HG02884 (cell line): ENCODE measurements around the gene FSTL3.

Source experiments
- ATAC-seq: cut with Tn5 transposase; IDR thresholded peaks from one replicate; pipeline ENCODE4 v1.9.1; 2021; ENCODE audit warnings: mild to moderate bottlenecking, moderate library complexity; ENCODE audit not compliant: unreplicated experiment

The FSTL3 gene

DNA sequence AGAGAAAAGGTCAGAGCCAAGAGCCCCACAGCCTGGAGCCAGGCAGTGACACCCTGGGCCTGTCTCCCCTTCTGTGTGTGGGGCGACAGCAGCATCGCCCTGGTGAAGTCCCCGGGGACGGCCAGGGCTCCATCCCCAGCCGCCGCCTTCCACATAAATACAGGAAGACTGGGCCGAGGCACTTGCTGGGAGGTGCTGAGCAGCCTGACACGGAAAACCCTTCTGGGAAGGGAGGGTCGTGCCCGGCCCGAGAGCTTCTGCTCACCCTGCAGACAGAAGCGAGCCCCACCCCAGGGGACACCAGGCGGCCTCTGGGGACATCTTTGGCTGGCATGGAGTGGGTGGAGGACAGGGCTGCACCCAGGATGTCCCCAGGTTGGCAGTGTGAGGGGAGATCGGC, 31.4 kb upstream of the FSTL3 start:
- no peak for ATAC-seq

DNA sequence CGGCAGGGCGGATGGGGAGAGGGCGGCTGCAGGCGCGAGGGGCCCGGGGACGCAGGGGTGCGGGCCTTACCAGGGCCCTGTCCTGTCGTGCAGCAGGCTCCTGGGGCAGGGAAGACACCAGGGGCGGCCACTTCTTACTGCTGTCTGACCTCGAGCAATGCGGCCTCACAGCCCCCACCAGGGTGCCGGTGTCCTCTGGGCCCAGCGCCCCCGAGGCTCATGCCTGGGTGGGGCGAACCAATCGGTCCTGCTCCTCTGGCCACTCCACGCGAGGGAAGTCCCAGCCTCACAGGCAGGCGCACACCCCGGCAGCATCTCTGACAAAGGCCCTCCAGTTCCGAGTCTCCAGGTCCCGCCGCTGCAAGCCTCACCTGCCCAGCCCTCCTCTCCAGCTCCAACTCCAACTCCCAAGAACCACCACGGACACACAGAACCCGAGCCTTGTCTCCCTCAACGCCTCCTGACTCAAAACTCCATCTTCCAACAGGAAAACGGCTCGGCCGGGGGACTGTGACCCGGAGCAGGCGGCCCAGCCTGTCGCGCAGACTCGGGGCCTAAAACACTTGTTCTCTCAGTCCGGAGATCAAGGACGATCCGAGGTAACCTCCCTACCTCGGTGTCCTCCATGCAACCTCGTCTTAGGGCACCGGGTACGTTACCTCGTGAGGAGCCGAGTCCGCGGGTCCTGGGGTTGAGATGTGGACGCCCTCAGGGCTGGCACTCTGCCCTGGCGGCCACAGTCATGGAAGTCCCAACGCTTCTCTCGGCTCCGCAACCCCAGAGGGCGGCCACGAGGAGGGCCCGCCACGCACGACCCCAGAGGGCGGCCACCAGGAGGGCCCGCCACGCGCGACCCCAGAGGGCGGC, 30.0 kb upstream of the FSTL3 start:
- no peak for ATAC-seq

DNA sequence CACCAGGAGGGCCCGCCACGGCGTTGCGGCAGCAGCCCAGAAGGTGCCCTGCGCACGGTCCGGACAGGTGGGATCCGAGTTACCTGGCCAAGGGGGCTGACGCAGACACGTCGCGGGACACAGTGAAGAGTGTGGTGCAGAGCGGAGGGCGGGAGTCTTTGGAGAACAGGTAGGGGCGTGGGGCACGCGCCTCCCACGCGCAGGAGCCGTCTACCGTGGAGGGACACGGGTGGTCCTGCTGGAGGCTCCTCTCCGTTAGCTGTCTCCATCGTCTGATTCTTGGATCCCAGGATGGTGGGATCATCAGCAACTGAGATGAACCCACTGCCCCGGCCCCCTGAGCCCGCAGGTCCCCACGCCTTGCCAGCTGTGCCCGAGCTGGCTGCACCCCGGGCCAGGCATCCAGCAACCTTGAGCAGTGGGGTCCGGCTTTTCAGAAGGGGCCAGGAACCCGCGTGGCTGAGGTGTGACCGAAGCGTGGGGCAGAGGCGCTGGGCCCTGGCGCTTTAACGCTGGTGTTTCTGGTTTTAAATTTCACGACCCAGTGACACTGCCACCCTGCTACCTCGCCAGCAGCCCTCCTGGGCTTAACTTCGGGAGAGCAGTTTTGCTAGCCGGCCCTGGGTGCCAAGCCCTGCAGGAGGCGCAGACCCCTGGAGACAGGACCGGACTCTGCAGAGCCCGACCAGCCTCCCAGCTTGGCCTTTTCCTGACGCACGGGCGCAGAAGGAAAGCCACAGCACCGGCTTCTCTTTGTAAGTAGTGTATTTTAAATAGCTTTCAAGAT, 29.2 kb upstream of the FSTL3 start:
- no peak for ATAC-seq

DNA sequence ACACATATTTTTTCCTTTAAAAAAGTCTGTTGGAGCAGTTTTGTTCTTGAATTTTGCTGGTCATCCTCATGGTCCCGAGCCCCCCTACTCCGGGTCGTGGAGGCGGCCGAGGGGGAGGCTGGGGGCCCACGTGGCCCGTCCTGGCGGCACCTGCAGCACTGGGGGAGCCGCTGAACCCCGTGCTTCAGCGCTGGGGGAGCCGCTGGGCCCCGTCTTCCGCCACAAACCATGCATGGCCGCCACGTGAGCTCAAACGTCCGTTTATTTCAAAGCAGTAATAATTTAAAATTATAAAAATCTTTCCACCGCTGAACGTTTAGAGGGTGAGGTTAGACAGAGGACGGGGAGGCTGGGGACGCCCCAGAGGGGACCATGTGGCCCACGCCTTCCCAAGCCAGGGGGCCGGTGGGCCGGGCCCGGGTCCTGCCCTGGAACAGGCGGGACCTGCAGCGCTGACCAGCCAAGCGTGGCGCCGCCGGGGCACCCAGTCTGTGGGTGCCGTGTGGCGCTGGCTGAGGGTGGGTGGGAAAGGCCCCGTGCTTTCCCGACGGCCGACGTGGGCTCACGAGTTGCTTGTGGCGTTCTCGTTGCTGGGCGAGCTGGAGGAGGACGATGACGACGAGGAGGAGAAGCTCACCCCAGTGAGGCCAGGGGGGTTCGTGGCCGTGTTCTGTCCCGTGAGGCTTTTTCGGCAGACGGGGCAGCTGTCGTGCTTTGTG, 28.5 kb upstream of the FSTL3 start:
- ATAC-seq = no peak

DNA sequence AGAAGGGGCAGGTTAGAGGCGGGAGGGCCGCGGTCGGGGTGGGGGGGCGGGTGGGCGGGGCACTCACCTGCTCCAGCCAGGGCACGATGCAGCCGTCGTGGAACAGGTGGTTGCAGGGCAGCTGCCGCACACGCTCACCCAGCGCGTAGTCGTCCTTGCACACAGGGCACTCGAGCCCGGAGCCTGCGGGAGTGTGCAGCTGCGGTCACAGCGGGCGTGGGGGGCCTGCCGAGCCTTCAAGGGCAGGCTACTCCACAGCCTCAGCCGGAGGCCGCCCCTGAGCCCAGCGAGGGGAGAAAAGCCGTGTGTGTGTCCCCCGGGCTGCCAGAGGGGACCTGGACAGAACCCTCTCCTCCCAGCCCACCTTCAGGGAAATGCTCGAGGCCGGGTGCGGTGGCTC, 27.9 kb upstream of the FSTL3 start:
- no peak for ATAC-seq

DNA sequence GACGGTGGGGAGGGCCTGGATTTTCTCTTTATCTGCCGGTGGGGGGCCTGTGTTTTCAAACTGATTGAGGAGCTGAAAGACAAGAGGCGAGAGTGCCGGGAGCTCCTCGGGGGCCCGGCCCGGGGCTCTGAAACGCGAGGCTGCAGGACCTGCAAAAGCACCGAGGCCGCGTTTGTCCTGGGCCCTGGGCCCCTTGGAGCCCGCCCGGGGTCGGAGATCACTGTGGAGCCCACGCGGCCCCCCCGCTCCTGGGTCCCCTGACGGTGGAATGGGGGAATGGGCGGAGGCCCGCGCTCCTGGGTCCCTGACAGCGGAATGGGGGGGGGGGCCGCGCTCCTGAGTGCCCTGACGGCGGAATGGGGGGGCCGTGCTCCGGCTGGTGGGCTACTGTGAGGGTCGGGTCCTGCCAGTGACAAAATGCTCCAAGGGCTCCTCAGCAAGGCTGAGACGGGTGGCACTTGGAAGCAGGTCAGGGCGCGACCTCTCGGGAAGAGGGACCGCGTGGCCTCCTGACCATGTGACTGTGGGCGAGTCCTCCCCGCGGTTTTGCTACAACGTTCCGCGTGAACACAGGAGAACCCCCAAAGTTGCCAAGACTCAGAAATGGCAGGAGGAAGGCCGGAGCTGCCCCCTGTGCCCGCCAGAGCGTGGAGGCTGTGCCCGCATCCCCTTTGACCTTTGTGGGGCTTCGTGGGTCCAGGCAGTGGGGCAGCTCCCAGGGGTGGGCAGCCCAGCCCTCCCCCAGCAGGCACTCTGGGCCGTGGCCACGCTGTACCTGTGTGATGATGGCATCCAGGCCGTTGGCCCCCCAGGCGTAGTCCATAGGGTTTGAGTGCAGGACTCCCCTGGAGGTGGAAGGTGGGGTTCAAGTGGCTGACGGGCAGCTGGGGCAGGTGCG, 27.0 kb upstream of the FSTL3 start:
- ATAC-seq = no peak

DNA sequence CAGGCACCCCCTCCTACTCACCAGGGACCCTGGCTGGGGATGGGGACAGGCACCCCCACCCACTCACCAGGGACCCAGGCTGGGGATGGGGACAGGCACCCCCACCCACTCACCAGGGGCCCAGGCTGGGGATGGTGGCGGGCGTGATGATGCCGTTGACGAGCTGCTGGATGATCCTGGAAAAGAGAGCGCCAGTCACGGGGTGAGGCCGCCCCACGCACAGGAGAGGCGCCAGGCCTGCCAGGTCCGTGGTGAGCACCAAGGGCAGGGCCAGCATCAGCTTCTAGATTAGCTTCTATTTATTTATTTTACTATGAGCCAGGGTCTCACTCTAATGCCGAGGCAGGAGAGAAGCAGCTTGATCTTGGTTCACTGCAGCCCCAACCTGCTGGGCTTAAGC, 26.1 kb upstream of the FSTL3 start:
- no peak for ATAC-seq

DNA sequence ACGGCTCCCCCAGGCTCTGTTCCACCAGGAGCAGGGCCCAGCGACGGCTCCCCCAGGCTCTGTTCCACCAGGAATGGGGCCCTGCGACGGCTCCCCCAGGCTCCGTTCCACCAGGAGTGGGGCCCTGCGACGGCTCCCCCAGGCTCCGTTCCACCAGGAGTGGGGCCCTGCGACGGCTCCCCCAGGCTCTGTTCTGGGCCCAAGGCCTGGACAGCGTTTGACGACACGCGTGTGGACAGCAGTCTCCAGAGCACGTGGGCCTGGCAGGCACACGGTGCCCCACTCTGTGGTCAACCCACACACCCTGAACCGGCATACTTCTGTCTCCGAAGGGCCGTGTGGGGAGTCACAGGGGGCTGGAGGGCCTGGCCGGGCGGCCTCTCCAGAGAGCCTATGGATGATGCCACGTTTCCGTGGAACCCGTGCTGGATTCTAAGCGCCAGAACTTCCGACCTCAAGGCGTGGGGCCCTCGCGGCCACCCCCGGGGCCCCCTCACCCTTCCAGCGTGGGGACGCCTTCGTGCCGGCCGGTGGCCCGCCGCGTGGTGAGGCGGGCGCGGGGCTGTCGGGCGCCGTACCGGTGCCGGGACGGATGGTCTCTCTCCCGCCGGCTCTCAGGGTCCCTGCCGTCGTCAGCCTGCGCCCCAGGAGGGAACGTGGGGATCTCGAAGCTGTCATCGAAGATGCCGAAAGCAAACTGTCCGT, 24.9 kb upstream of the FSTL3 start:
- no peak for ATAC-seq

DNA sequence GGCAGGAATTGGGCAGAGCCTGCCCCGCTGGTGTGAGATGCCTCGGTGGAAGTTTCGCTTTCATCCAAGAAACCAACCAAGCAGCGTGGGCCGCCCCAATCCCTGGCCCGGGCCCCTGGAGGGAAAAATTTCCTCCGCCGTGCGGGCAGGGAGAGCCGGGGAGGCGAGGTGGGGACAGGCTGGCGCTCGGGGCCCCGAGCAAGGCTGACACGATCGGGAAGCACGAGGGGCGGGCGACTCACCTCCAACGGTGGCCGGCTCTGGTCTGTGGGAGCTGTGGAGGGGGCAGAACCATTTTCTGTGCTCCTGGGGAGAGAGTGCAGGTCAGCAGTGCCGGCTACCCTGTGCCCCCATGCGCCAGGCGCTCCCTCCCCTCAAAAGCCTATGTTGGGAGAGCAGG, 24.2 kb upstream of the FSTL3 start:
- ATAC-seq = no peak

DNA sequence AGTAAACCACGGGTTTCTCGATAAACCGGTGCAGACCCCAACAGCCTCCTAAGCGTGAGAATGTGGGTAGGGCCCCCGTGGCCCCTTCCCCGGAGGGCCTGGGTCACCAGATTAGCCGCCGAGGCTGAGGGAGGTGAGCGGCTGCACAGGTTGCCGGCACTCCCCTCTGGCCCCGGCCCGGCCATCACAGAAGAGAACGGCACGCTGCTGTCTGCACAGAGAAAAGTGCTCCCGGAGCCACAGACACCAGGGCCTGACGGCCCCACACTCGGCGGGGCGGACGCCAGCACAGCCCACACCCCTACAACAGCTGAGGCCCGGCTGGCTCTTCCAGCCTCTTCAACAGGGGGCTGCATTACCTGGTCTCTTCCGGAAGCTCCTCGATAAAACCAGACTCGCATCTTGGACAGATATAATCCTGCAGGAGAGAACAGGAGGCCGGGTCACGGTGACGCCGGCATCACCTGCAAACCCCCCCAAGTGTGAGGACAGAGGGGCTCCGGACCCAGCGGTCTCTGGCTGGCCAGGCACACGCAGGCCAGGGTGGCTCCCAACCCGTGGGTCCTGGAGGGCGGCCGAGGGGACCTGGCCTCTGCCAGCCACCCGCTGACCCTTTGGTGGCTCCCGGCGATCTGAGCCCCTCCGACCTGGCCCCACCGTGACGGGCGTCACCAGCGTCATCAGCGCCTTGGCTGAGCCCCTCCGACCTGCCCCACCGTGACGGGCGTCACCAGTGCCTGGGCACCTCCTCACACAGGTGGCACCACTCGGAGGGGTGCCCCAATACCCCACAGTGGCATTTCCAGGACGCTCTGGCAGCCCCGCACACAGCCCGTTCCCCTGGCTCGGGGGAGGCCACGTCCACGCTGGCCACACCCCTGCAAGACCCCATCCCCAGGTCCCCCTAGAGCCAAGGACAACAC, 23.5 kb upstream of the FSTL3 start:
- no peak for ATAC-seq

DNA sequence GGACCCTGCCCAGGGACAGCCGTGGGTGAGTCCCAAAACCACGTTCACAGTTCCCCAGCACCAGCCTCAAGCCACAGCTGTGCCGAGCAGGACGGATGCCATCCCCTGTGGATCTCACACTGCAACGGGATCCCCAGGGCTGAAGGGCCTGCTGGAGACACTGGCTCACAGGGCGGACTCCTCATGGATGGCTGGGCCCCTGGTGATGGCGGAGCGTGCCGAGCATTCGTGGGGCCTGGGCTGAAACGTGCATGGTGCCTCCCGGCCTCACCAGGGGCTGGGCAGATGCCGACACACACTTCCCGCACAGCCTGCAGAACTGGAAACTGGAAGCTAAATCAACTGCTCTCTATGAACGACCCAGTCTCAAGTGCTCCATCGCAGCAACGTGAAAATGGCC, 22.8 kb upstream of the FSTL3 start:
- ATAC-seq = no peak

DNA sequence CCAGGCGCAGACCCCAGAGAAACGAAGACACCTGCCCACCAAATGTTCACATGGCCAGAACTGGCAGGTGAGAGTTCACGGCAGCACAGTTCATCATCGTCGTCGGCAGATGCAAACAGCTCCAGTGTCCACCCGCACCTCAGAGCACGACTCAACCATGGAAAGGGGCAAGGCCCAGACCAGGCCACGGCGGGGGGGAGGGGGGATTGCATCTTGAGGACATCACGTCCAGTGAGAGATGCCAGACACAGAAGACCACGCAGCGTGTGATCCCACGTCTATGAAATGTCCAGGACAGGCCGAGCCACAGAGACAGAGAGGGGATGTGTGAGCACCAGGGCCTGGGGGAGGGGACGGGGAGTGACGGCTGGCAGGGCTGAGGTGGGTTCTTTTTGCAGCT, 20.5 kb upstream of the FSTL3 start:
- no peak for ATAC-seq

DNA sequence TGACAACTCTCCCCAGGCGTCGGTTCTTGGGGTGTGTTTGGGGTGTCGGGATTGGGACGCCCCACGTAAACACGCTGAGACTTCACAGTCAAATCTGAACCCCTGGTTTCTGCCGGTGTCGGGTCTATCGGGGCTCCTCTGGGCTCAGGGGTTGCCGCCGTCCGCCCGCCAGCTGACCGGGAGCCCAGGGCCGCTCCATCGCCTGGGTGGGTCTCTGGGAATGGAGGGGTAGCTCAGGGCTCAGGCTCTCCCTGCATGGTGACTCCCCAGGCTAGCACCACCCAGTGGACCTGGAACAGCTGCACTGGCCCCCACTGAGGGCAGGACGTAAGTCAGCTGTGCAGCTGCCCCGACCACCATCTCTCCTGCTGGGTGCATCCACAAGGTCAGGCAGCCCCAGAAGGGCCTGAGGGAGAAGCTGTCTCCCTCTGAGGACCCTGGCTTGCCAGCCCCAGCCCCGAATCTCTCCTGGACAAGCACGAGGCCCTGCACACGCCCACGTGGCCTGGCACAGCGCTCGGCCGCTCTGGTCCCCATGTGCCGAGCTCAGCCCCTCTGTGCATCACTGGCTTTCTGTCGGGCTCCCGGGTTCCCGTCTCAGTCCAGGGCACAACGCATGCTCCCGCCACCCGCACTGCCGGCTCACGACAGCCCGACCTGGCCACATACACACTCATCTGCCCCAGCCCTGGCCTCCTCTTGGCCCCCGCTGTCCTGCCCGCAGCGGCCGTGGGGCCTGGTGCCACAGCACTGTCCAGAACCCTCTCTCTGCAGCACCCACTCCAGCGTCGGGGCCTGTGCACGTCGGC, 19.2 kb upstream of the FSTL3 start:
- ATAC-seq = no peak

DNA sequence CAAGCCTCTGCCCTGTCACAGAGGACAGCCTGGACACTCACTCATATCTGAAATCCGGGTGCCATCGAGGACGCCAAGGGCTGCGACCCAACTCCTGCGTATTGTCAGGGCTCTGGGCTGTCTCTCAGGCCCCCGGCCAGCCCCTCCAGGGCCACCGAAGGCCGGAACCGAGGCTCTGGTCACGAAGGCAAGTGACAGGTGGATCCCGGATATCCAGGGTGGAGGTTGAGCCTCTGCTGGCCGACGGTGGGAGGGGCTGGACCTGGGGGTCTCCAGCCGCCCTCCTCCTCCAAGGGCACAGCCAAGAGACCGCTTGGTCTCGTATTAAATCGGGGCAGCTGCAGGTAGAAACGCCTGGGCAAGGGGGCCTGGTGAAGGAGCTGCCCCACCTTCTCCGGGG, 18.6 kb upstream of the FSTL3 start:
- no peak for ATAC-seq

DNA sequence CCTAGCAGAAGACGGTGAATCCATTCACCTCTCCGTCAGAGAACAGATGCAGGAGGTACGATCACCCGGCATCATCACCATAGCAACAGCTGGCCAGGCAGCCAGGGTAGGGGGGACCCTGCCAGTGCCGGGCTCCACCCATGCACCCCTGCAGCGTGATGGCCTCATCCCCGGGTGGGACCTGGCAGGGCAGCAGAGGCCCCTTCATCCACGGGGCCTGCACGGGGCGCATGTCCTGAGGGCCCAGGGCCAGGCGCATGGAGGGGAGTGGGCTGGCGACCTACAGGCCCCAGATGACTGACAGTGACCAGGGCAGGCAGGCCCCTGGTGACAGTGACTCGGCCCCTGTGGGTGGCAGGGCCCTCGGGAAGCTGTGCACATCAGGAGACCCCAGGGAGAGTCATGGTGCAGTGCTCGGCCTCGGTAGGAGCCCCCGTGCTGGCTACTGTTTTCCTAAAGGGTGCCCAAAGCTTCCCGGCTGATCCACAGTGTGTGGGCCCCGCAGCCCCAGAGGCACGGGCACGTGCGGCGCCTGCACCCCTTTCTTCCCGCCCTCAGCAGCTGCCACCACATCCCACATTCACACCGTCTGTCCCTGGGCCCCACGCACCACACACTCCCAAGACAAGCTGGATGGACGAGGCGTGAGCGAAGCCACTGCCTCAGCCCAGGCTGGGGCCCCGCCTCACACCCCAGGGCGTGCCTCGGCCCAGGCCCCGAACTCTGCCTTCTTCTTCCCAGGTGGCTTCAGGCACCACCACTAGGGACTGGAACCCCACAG, 17.9 kb upstream of the FSTL3 start:
- ATAC-seq = no peak

DNA sequence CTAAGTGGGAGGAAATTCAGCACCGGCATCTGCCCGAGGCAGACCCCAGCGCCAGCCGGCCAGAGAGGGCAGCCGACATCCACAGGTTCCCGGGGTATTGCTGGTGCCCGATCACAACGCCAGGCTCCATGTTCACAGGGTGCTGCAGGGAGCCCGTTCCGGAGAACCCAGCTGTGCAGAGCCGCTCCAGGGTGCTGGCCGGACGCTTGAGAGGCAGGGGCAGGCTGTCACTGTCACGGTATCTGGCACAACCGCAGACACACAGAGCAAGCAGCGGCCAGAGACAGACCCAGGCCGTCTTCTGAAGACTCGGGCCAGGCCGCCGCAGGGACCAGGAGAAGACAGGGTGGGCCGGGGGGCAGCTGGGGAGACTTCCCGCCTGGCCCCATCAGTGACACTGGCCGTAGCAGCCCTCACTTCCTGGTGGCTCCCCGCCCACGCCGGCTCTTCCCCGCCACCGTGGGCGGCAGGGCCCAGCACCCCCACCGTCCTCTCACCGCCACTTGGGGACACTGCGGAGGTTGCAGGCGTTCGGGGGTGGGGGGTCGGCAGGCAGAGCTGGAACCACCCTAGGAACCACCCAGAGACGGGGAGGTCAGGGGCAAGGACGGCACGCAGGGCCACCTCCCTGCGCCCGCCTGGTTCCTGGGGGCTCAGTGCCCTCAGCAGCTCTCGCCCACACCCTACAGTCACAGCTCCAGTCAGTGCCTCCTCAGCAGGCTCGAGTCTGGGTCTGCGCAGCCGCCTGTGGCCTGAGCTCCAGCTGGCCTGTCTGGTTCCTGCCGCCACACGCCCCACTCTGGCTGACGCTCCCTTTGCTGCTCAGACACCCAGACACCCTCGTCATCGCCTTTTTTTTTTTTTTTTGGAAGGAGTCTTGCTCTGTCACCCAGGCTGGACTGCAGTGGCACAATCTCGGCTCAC, 17.0 kb upstream of the FSTL3 start:
- ATAC-seq = no peak
